RKO (cell line): ENCODE results near the gene BCL2L15.

Experiments
- DNase-seq: peaks from one replicate; pipeline ENCODE4 v3.0.0-alpha.2; 2016; ENCODE audit warnings: low spot score

BCL2L15 gene

GRCh38 chr1:113887402-113888175, at the start of gene BCL2L15:
Gene BCL2L15 (minus strand): TSS chr1:113887581. CDS start chr1:113887375, 206 bp downstream.
- DNase-seq = no peak

- no peak for DNase-seq
Observed at GRCh38 chr1:113937146-113937545, 49.8 kb upstream of the BCL2L15 start.

- DNase-seq = no peak
Observed at GRCh38 chr1:113935970-113936369, 48.6 kb upstream of the BCL2L15 start.

- no peak for DNase-seq
Observed at GRCh38 chr1:113935176-113935575, 47.8 kb upstream of the BCL2L15 start.

GRCh38 chr1:113934511-113935055, 47.2 kb upstream of the BCL2L15 start:
- no peak for DNase-seq

- DNase-seq = no peak
Observed at GRCh38 chr1:113934006-113934405, 46.6 kb upstream of the BCL2L15 start.

GRCh38 chr1:113931451-113931851, 44.1 kb upstream of the BCL2L15 start:
- DNase-seq = peak; percentile 29

GRCh38 chr1:113930499-113931161, 43.2 kb upstream of the BCL2L15 start:
- DNase-seq = peak; percentile 85

- DNase-seq = peak; percentile 32
Observed at GRCh38 chr1:113929750-113930498, 42.5 kb upstream of the BCL2L15 start.

GRCh38 chr1:113928941-113929749, 41.8 kb upstream of the BCL2L15 start, which contains the start of gene HIPK1:
Gene HIPK1 (plus strand): TSS chr1:113929324.
- DNase-seq = peak; percentile 85

GRCh38 chr1:113928187-113928930, 41.0 kb upstream of the BCL2L15 start:
- peak; percentile 39 for DNase-seq

- DNase-seq = no peak
Observed at GRCh38 chr1:113924473-113924872, 37.1 kb upstream of the BCL2L15 start.

- DNase-seq = no peak
Observed at GRCh38 chr1:113922957-113923356, 35.6 kb upstream of the BCL2L15 start.

GRCh38 chr1:113918243-113918642, 30.9 kb upstream of the BCL2L15 start:
- no peak for DNase-seq

- peak; percentile 61 for DNase-seq
Observed at GRCh38 chr1:113917400-113918082, 30.2 kb upstream of the BCL2L15 start.

- no peak for DNase-seq
Observed at GRCh38 chr1:113916974-113917373, 29.6 kb upstream of the BCL2L15 start.

- no peak for DNase-seq
Observed at GRCh38 chr1:113913887-113914664, 26.7 kb upstream of the BCL2L15 start.

- no peak for DNase-seq
Observed at GRCh38 chr1:113913312-113913668, 25.9 kb upstream of the BCL2L15 start.

GRCh38 chr1:113912594-113913311, 25.4 kb upstream of the BCL2L15 start:
- no peak for DNase-seq
